Fibroblast of skin of left biceps (primary cell): ENCODE measurements around the gene COL18A1.

Experiments
- DNase-seq, 2 experiments: peaks; one replicate each; pipeline ENCODE4 v3.0.0-alpha.2; 2013; ENCODE audit warnings: low read depth in 2 of 2

COL18A1 gene

DNA sequence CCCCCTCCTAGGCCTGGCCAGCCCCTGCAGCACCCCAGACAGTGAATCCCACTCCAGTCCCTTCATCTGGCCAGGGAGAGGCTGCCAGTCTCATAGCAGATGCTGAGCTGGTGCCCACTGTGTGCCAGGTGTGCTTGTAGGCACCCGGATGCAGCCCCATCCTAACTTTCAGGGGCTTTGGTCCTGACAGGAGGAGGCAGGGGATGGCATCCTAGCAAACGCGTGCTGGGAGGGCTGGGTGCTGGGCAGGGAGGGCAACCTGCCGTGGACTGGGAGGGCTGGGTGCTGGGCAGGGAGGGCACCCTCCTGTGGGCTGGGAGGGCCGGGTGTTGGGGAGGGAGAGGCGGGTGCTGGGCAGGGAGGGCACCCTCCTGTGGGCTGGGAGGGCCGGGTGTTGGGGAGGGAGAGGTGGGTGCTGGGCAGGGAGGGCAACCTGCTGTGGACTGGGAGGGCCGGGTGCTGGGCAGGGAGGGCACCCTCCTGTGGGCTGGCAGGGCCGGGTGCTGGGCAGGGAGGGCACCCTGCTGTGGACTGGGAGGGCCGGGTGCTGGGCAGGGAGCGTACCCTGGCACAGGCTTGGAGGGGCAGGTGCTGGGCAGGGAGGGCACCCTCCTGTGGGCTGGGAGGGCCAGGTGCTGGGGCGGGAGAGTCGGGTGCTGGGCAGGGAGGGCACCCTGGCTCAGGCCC lies 102.0 kb downstream of the COL18A1 start:
- DNase-seq, result no peak

DNA sequence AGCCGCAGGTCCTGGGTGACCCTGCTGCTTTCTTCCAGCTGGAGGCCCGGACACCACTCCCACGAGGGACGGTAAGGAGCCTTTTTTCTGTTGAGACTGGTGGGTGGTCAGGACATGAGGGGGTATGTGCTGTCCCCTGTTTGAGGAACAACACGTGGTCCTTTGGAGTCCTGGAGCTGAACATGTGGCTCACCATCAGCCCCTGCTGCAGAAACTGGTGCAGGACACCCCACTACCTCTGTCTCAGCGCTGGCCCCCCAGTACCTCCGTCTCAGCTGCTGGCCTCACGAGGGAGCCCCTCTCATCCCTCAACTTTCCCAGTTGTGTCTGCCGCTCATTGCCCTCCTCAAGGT lies 102.5 kb downstream of the COL18A1 start:
- DNase-seq, result no peak

DNA sequence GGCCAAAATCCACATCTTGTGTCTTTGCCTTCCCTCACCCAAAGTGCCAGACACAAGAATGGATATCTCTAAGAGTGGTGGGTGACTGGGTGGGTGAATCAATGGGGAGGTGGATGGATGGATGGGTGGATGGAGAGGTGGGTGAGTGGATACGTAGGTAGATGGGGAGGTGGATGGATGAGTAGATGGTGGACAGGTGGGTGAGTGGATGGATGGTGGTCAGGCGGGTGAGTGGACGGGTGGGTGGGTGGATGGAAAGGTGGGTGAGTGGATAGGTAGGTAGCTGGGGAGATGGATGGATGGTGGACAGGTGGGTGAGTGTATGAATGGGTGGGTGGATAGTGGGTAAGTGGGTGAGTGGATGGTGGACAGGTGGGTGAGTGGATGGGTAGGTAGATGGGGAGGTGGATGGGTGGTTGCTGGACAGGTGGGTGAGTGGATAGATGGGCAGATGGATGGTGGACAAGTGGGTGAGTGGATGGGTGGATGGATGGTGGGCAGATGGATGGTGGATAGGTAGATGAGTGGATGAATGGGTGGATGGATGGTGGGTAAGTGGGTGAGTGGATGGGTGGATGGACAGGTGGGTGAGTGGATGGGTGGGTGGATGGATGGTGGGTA lies 103.0 kb downstream of the COL18A1 start:
- DNase-seq, result no peak

DNA sequence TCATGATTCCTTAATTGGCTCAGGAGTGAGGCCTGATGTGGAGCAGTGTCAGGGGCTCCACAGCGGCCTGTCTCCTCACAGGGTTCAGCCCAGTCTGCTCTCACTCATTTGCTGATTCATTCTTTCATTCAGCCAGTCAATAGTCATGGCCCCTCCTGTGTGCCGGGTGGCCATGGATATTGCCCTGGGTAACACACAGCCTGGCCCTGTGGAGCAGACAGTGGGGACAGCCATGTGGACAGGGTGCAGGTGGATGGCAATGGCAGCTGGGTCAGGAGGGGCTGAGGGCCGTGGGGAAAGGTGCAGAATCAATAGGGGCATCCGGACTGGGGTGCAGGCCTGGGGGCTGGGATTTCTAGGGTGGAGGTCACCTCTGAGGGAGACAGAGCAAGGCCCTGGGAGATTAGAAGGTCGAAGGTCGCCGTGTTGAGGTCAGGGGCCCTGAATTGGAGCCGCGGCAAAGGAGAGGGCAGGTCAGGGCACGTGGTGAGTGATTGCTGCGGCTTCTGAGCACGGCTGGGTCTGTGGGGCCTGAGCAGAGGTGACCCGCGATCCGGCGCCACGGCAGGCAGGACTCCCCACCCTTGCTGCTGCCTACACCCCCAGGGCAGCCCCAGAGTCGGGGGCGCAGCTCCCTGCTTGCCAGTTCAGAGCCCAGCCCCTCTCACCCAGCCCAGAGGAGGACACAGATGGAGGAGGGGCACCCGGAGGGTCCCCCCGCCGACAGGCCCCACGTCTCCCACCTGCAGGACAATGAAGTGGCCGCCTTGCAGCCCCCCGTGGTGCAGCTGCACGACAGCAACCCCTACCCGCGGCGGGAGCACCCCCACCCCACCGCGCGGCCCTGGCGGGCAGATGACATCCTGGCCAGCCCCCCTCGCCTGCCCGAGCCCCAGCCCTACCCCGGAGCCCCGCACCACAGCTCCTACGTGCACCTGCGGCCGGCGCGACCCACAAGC lies 103.9 kb downstream of the COL18A1 start:
- no peak for DNase-seq

DNA sequence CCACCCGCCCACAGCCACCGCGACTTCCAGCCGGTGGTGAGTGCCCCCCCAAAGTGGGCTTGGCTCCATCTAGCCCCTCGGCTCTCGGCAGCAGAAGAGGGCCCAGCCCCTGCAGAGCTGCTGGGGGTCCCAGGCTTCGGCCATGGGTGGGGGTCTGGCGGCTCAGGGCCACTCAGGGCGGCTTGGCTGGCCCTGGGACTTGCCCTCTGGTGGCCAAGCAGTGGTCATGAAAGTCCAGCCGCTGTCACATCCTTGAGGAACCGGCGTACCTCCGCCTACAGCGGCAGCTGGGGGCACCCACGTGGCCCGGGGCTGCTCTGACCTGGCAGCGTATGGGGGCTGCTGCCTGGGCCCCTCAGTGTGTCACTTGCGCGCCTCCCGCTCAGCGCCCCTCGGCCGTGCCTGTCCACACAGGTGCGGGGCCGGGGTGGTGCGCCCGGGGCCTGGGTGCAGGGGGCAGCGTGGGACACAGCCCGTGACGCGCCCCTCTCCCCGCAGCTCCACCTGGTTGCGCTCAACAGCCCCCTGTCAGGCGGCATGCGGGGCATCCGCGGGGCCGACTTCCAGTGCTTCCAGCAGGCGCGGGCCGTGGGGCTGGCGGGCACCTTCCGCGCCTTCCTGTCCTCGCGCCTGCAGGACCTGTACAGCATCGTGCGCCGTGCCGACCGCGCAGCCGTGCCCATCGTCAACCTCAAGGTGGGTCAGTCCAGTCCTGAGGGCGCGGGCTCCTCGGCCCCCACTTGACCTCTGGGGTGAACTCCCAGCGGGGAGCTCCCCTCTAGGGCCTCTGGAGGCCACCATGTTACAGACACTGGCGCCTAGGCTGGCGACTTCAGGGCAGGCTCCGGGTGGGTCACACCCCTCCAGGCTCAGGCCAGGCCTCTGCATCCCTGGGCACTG lies 104.9 kb downstream of the COL18A1 start:
- DNase-seq, result no peak

DNA sequence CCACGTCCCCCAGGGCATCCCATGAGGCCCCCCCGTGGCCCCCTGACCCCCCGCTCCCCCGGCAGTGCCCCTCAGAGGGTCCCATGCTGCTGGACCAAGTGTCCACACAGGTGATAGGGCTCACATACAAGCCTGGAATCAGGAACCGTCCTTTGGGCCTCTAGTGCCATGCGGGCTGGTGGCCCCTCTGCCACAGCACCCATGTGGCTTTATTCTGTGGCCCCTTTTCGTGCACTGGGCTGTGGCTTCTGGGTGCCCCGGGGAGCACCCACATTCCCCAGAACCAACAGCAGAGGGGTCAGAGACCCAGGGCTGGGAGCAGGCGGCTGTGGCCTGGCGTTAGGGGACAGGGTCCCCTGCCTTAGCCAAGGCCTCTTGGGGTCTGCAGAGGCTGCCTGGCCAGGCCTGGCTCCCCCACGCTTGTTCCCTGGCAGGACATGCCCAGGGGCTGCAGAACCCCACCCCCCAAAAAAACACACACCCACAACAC lies 105.5 kb downstream of the COL18A1 start:
- no peak for DNase-seq

DNA sequence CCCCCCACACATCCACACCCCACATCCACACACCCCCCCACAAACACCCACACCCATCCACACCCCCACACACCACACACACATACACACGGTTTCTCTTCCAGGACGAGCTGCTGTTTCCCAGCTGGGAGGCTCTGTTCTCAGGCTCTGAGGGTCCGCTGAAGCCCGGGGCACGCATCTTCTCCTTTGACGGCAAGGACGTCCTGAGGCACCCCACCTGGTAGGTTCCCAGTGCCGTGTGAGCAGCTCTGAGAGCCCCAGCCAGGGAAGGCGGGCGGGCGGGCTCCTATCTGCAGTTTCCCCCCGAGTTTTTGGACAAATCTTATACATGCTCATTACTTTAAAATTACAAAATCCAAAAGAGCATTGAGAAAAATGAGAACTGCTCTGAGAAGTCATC lies 106.0 kb downstream of the COL18A1 start:
- DNase-seq, result no peak

DNA sequence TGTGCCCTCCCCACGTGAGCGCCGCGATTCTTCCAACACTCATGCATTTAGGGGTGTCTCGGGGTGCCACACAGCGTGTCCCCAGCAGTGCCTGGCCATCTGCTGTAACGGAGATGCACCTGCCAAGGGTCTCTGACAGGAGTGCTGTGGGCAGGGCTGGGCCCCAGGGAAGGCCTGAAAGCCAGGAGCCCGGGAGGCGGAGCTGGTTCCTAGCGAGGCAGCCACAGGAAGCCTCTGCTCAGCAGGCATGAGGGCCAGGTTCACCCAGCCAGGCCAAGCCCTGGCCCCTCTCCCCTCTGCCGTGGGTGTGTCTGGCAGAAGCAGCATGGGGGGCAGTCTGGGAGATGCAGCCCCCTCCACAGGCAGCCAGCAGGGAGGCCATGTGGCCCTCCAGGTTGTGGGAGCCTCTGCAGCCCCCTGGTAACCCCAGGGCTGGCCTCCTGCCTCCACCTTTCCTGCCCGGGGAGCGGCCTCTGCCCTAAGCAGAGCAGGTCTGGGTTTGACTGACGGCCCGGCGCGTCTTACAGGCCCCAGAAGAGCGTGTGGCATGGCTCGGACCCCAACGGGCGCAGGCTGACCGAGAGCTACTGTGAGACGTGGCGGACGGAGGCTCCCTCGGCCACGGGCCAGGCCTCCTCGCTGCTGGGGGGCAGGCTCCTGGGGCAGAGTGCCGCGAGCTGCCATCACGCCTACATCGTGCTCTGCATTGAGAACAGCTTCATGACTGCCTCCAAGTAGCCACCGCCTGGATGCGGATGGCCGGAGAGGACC lies 106.9 kb downstream of the COL18A1 start:
- DNase-seq, result no peak

DNA sequence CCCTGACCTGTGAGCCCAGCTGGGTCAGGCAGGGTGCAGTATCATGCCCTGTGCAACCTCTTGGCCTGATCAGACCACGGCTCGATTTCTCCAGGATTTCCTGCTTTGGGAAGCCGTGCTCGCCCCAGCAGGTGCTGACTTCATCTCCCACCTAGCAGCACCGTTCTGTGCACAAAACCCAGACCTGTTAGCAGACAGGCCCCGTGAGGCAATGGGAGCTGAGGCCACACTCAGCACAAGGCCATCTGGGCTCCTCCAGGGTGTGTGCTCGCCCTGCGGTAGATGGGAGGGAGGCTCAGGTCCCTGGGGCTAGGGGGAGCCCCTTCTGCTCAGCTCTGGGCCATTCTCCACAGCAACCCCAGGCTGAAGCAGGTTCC lies 107.6 kb downstream of the COL18A1 start:
- DNase-seq, result no peak

DNA sequence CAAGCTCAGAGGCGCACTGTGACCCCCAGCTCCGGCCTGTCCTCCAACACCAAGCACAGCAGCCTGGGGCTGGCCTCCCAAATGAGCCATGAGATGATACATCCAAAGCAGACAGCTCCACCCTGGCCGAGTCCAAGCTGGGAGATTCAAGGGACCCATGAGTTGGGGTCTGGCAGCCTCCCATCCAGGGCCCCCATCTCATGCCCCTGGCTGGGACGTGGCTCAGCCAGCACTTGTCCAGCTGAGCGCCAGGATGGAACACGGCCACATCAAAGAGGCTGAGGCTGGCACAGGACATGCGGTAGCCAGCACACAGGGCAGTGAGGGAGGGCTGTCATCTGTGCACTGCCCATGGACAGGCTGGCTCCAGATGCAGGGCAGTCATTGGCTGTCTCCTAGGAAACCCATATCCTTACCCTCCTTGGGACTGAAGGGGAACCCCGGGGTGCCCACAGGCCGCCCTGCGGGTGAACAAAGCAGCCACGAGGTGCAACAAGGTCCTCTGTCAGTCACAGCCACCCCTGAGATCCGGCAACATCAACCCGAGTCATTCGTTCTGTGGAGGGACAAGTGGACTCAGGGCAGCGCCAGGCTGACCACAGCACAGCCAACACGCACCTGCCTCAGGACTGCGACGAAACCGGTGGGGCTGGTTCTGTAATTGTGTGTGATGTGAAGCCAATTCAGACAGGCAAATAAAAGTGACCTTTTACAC lies 108.2 kb downstream of the COL18A1 start:
- no peak for DNase-seq

DNA sequence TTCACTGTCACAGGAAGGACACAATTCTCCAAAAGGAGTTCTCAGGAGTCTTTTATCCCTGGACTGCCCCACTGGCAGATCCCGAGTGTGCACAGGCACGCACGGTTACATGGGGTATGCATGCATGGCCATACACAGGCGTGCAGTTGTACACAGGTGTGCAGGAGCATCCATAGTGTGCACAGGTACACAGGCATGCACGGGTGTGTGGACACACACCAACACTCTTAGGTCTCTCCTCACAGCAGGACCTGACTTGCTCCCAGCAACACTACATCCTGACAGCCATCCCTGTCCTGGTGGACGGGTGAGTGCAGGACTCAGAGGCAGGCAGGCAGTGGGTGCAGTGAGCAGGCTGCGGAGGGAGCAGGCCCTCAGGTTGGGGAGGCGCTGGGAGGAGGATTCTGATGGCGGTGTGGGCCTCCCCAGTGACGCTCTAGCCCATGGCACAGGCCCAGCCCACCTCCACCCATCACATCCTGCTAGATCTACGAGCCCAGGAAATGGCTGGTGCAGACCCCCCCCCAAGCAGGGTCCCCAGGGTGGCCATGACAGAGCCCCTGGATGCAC lies 108.9 kb downstream of the COL18A1 start:
- no peak for DNase-seq

DNA sequence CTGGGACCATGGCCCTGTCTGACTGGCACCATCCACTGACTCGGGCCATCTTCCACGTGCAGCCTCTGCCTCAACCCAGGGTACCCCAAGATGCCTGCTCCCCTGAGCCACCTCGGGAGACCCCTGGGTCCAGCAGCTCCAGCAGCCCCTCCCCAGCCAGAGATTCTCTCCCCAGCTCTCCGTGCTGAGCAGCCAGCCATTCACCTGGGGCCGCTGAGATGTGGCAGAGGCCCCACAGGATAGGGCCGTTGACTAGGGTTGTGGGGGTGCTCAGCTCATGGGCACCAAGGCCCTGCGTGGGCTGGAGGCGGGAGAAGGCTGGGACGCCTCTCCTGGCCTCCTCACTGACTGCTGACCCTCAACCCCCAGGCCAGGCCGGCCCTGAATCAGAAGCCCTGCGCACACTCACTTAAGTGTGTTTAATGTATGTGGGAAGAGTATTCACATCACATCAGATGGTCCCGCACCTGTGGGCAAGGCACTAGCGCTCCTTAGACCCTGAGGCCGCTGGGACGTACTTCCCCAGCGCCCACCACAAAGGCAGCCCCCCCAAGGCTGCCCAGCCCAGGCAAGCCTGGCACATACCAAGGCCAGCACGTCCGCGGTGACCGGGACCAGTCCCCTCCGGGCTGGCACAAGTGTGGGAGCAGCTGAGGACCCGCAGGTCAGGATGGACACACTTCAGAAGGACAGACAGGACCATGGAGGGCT lies 109.5 kb downstream of the COL18A1 start:
- DNase-seq, result no peak

DNA sequence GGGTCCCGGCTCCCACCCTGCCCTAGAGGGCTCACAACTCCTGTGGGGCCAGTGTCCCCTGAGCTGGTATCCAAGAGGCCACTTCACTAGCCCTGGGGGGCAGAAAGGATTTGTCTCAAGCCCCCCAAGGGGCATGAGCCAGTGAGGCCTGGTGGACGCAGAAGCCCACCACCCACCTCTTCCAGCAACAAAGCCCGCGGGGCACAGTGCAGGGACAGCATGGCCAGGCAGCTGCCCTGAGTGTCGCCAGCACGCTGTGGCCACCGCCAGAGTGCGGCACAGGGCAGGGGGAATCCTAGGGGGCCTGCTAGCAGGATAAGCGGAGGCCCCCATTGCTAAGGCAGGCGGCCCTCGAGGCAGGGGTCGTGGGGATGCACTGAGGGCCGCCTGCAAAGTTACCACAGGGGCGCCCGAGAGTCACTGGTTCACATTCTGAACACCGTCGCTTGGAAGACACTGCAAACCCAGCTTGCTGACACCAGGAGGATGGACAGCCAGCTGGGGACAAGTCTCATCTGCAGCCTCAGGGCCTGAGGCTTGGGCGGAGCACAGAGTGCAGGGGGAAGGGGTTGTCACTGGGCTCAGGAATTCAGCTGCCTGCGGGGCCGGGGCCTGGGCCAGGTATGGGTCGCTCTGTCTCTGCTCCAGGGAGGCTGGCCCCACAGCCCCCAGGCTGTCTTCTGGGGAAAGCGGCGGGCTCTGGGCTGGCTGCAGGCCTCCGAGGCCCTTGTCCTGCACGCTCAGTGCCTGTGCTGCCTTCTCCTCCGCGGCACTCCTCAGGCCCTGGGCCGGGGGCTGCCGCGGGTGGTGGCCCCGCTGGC lies 110.5 kb downstream of the COL18A1 start:
- DNase-seq, result no peak

DNA sequence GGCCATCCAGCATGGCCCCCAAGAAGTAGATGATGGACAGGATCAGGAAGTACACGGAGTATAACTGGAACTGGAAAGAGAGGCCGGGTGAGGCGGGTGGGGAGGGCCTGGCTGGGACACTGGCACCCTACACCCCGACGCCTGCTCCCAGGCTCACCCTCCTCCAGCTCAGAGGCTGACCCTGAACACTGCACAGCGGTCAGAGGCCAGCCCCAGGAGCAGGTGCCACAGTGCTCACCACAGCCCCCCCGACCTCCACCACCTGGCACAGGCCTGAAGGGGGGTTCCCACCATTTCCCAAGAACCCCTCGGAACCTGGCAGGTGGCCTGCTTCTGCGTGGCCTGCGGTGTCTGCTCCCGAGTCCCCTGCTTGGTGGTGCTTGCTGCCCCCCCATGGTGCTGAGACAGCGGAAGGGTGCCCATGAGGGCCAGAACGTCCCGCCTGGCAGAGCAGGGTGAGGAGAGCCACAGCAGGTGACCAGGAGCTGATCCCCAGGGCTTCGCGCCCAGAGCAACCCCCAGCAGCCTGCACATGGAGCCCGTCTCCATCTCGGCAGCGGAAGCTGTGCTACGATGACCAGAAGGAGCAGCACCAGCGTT lies 111.2 kb downstream of the COL18A1 start:
- DNase-seq, result no peak

DNA sequence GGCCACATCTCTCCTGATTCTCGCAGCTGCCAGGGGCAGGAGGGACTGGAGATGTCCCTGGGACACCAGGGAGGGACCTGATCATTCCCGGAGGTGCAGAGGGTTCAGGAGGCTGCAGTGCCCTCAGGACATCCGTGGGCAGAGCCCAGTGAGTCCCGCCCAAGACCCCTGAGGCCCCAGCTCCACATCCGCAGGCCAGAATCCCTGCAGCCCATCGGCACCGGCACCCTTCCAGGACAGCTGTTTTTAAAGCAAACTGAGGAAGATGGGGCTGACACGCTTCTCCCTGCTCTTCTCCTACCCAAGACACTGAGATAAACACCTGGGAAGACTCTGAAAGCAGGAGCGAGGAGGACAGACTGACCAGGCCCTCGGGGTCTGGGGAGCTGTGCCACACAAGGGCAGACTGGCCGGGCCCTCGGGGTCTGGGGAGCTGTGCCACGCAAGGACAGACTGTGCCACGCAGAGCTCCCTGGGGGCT lies 111.7 kb downstream of the COL18A1 start:
- no peak for DNase-seq

DNA sequence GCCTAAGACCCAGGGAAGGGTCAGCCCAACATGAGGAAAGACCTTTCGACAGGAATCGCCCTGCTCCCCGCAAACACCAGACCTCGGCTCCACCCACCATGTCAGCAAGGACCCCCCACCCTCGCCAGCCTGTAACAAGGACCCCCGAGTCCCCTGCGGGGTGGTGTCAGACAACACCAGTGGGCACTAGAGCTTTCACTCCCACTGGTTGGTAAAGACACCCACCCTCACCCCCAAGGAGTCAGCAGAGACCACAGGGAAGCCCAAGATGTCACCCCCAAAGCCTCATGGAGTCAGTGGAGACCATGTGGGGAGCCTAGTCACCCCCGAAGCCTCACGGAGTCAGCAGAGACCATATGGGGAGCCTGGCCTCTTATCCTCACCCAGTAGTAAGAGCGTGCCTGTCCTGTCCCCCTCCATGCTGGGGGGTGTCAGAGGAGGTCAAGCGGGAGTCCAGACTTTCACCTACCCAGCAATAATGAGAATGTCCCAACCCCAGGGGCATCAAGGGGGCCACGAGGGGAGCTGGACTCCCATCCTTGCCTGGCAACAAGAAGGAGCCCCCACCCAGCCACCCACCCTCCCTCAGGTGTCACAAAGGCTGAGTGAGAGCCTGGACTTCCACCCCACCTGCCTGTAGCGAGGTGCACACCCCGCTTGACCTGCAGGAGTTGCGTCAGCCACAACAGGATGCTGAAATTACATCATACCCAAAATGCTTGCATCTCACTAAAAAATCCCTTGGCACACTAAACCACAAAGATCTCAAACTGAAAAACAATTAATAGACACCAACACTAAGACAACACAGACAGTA lies 112.5 kb downstream of the COL18A1 start:
- DNase-seq, result no peak

DNA sequence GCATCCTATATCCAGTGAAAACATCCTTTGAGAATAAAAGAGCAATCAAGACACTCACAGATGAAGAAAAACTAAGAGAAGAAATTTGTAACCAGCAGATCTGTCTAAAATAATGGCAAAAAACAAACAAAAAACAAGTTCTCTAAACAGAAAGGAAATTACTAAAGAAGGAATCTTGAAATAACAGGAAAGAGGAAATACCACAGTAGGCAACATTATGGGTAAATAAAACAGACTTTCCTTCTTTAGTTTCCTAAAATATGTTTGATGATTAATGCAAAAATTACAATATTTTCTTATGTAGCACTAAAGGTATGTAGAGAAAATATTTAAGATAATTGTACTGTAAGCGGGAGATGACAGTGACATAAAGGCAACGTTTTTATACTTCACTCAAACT lies 113.8 kb downstream of the COL18A1 start:
- DNase-seq, result no peak
